SK-N-SH (cell line): ENCODE measurements around the gene COMMD8. TPM values are rescaled to one million over a fixed set of nuclear protein-coding genes. Genes with fewer than 3 reads are reported as not detected.
A peak's percentile ranks its signal among the peaks of the same experiment; 100 is the strongest.

Source experiments
- CTCF ChIA-PET: fragments of 300-600, 350-600 bp; formaldehyde crosslinking; extraction: SDS; loops from one replicate; lab custom pipeline; 2021; lab: Yijun Ruan, JAX
- POLR2A ChIA-PET: fragments of 350-600 bp; sonication (Branson Sonifier 250); formaldehyde crosslinking; extraction: SDS; loops from one replicate; lab custom pipeline; 2020; ENCODE audit warnings: antibody characterized with exemption, inconsistent platforms; lab: Yijun Ruan, JAX
- DNase-seq: peaks from one replicate; pipeline ENCODE4 v3.0.0; 2012
- H2AFZ ChIP-seq: fragments of 200-600 bp; sonication (generic); 2 replicates; pipeline ENCODE4 v1.8.1; 2016; ENCODE audit warnings: antibody characterized with exemption, mild to moderate bottlenecking, low read depth
- H3F3A ChIP-seq: fragments of 200-600 bp; sonication (generic); replicated peaks from 2 replicates; pipeline ENCODE3; 2016; ENCODE audit warnings: antibody characterized with exemption, mild to moderate bottlenecking; ENCODE audit not compliant: insufficient read depth
- H3K27ac ChIP-seq, 2 experiments: fragments of 200-500 bp in 1 of 2; fragments of 200-600 bp in 1 of 2; sonication (Bioruptor generic) in 1 of 2; sonication (generic), shearing (Covaris generic) in 1 of 2; 2 replicates each; pipeline versions ENCODE4 v1.5.1 to v1.6.1; 2014 to 2016; ENCODE audit warnings: low read depth in 2 of 2, inconsistent platforms in 1 of 2, low read length in 1 of 2, mild to moderate bottlenecking in 1 of 2, mixed read lengths in 1 of 2
- H3K27me3 ChIP-seq: fragments of 200-600 bp; sonication (generic), shearing (Covaris generic); 2 replicates; pipeline ENCODE4 v1.6.1; 2016; ENCODE audit warnings: mixed run types; ENCODE audit not compliant: insufficient read depth
- H3K36me3 ChIP-seq, 2 experiments: fragments of 200-500 bp in 1 of 2; fragments of 200-600 bp in 1 of 2; sonication (Bioruptor generic) in 1 of 2; sonication (generic) in 1 of 2; replicated peaks in 1 of 2; 2 replicates each; pipeline versions ENCODE3 to v1.5.1; 2014 to 2016; ENCODE audit warnings: low read length in 1 of 2, mild to moderate bottlenecking in 1 of 2; ENCODE audit not compliant: insufficient read depth in 2 of 2, control insufficient read depth in 1 of 2
- H3K4me1 ChIP-seq, 2 experiments: fragments of 200-500 bp in 1 of 2; fragments of 200-600 bp in 1 of 2; sonication (Bioruptor generic) in 1 of 2; sonication (generic), shearing (Covaris generic) in 1 of 2; 2 replicates each; pipeline versions ENCODE4 v1.5.1 to v1.6.1; 2014 to 2016; ENCODE audit warnings: low read depth in 1 of 2, low read length in 1 of 2, mixed run types in 1 of 2; ENCODE audit not compliant: insufficient read depth in 2 of 2, control insufficient read depth in 1 of 2
- H3K4me2 ChIP-seq: fragments of 200-600 bp; sonication (generic), shearing (Covaris generic); 2 replicates; pipeline ENCODE4 v1.6.1; 2017; ENCODE audit warnings: mixed run types
- H3K4me3 ChIP-seq, 2 experiments: fragments of 200-500 bp in 1 of 2; fragments of 200-600 bp in 1 of 2; sonication (Bioruptor generic) in 1 of 2; sonication (generic), shearing (Covaris generic) in 1 of 2; 2 replicates each; pipeline versions ENCODE4 v1.5.1 to v1.8.1; 2014 to 2016; ENCODE audit warnings: low read depth in 2 of 2, inconsistent platforms in 1 of 2, low read length in 1 of 2, mild to moderate bottlenecking in 1 of 2, mixed read lengths in 1 of 2, moderate library complexity in 1 of 2
- H3K79me2 ChIP-seq: fragments of 200-600 bp; sonication (generic); 2 replicates; pipeline ENCODE4 v1.8.1; 2017; ENCODE audit warnings: mild to moderate bottlenecking; ENCODE audit not compliant: insufficient read depth
- H3K9ac ChIP-seq: fragments of 200-600 bp; sonication (generic); 2 replicates; pipeline ENCODE4 v1.6.1; 2017; ENCODE audit warnings: mixed run types
- H3K9me2 ChIP-seq: fragments of 200-600 bp; sonication (generic); 2 replicates; pipeline ENCODE4 v1.6.1; 2017; ENCODE audit warnings: mixed run types
- H3K9me3 ChIP-seq: fragments of 200-600 bp; sonication (generic); 2 replicates; pipeline ENCODE4 v1.6.1; 2017; ENCODE audit warnings: mixed run types, mild to moderate bottlenecking, moderate library complexity
- H4K20me1 ChIP-seq: fragments of 200-600 bp; sonication (generic); 2 replicates; pipeline ENCODE4 v1.6.1; 2017; ENCODE audit warnings: mild to moderate bottlenecking, mixed run types; ENCODE audit not compliant: insufficient read depth
- CHD2 ChIP-seq: fragments of 150-350 bp; IDR thresholded peaks from 2 replicates; pipeline ENCODE4 v1.6.1; 2018; ENCODE audit warnings: low read length; ENCODE audit not compliant: partially characterized antibody
- ELF1 ChIP-seq: IDR thresholded peaks from 2 replicates; pipeline ENCODE4 v1.4.0; 2012
- EZH2phosphoT487 ChIP-seq: fragments of 200-600 bp; sonication (generic); IDR thresholded peaks from 2 replicates; pipeline ENCODE4 v1.6.1; 2017; ENCODE audit warnings: low read depth, mixed run types, mild to moderate bottlenecking, antibody characterized with exemption, moderate library complexity, borderline replicate concordance
- GATA2 ChIP-seq: sonication (generic); formaldehyde crosslinking; IDR thresholded peaks from 2 replicates; pipeline ENCODE4 v1.5.0; 2020; ENCODE audit warnings: mild to moderate bottlenecking, missing genetic modification reagents
- MXI1 ChIP-seq: IDR thresholded peaks from 2 replicates; pipeline ENCODE4 v1.6.1; 2012; ENCODE audit warnings: mild to moderate bottlenecking, low read depth, low read length, improper control_type of control experiment
- POLR2AphosphoS5 ChIP-seq: IDR thresholded peaks from 2 replicates; pipeline ENCODE4 v1.6.1; 2012; ENCODE audit warnings: low read depth, low read length
- RCOR1 ChIP-seq: fragments of 150-350 bp; IDR thresholded peaks from 2 replicates; pipeline ENCODE4 v1.6.1; 2017; ENCODE audit warnings: antibody characterized with exemption, low read length
- REST ChIP-seq: IDR thresholded peaks from 2 replicates; pipeline ENCODE4 v1.6.1; 2012; ENCODE audit warnings: mild to moderate bottlenecking, low read depth, low read length, moderate library complexity
- RXRA ChIP-seq: IDR thresholded peaks from 2 replicates; pipeline ENCODE4 v1.4.0; 2012; ENCODE audit warnings: low read depth, mild to moderate bottlenecking, borderline replicate concordance
- TAF1 ChIP-seq: IDR thresholded peaks from 2 replicates; pipeline ENCODE4 v1.6.1; 2012; ENCODE audit warnings: low read depth, mild to moderate bottlenecking, low read length, moderate library complexity, borderline replicate concordance
- TEAD4 ChIP-seq: IDR thresholded peaks from 2 replicates; pipeline ENCODE4 v1.4.0; 2012; ENCODE audit warnings: mild to moderate bottlenecking, borderline replicate concordance; ENCODE audit not compliant: insufficient read depth
- WGBS: methylation state at CpG from one replicate; pipeline ENCODE4 v1.1.6; 2017; ENCODE audit warnings: low lambda C conversion rate; 5-methylcytosine and 5-hydroxymethylcytosine counted together
- polyA plus RNA-seq, 3 experiments: library from polyadenylated mRNA; depleted of rRNA; stranded (reverse); fragments of >200 nt; gene quantifications; 2 replicates each; pipeline ENCODE4 v1.2.3, GENCODE V29; 2012
- TF ChIP-seq, protein P1 (sequence below): IDR thresholded peaks from 2 replicates; pipeline ENCODE4; 2012
- TF ChIP-seq, protein P2 (sequence below): fragments of 150-350 bp; IDR thresholded peaks from 2 replicates; pipeline ENCODE4 v1.6.1; 2017; ENCODE audit warnings: antibody characterized with exemption, low read length, low read depth, borderline replicate concordance

Gene COMMD8
- polyA plus RNA-seq, 1 of the 3 experiments (the other 2 are of a cell fraction), result 7.0 TPM

DNA sequence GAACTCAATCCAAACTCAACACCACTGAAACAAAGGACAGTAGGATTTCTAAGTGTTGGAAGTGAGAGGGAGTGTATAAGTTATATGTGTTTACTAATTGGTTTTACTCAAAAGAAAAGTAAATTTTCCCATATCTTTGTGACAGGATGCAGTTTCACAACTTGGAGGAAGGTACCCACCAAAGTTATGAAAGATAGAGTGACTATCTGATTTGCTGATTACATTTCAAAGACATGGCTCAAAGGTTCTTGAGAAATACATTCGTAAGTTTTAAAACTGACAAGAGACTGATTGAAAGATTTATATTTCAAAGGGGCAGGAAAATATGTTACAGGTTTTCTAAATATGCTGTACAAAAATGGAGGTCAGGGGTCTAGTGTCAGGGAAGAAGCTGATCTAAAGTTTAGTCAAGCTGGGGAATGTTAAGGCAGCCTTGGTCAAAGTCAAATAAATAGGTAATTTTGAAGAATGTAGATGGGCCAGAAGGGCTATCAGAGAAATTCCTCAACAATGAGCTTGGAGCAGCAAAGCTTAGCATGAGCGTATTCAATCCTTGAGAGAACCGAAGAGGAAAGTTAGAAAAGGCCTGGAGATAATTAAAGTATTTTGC is 9.7 kb upstream of the COMMD8 start (continued):
- TF ChIP-seq REST, result no peak
- no peak for TF ChIP-seq MXI1
- TF ChIP-seq RXRA, result no peak
- TF ChIP-seq, protein P1, sequence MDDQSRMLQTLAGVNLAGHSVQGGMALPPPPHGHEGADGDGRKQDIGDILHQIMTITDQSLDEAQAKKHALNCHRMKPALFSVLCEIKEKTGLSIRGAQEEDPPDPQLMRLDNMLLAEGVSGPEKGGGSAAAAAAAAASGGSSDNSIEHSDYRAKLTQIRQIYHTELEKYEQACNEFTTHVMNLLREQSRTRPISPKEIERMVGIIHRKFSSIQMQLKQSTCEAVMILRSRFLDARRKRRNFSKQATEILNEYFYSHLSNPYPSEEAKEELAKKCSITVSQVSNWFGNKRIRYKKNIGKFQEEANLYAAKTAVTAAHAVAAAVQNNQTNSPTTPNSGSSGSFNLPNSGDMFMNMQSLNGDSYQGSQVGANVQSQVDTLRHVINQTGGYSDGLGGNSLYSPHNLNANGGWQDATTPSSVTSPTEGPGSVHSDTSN, result no peak
- no peak for TF ChIP-seq RCOR1

DNA sequence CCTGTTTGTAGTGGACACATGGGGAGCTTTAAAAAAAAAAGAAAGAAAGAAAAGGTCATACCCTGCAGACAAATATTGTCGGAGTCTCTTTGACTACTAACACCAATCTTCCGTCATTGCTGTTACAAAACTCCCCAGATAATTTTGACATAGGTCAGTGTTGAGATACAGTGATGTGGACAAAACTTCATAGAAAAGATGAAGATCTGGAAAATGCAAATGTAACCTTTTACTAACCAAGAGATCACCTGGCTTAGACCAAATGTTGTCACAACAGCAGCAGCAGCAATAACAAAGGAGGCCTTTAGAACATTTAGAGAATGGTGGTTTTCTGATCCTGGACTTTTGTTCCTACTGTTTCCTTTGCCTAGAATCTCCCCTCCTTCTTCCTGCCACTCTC is 8.1 kb upstream of the COMMD8 start:
- Histone ChIP-seq H3K9me3 (no peaks in the 10 kb centered on the region), H3K9me2 (no peaks in the 10 kb centered on the region), H3K9ac (no peak overlapping the region), H4K20me1 (no peaks in the 10 kb centered on the region), H3K27ac (no peak overlapping the region), H3K4me1 (peaks cover 0 to 19% of the 10 kb centered on the region in 2 experiments; a peak in 2 of 4 replicates), H2AFZ (0 out of 2 replicates have a peak overlapping the region, but pooled peaks have one; percentile 2), H3K4me2 (no peak overlapping the region), H3K4me3 (no peak overlapping the region), H3K36me3 (no peaks in the 10 kb centered on the region), H3K27me3 (no peaks in the 10 kb centered on the region), H3K79me2 (no peaks in the 10 kb centered on the region), H3F3A (peaks cover 4% of the 10 kb centered on the region)
- ChIA-PET POLR2A (no interaction called here), CTCF (interaction anchor here (0.6 to 1.7 kb wide), 4 partner anchors 9 to 39 kb away, joined by 3 to 5 read pairs (median 4); no protein-coding TSS in a partner anchor)
- DNase-seq, result no peak
- TF ChIP-seq GATA2 (CRISPR knock-in tag) (no peak), RXRA (no peak), TEAD4 (no peak), CHD2 (no peak), TAF1 (no peak), EZH2phosphoT487 (no peak), POLR2AphosphoS5 (no peak), ELF1 (no peak)
- TF ChIP-seq, protein P2, sequence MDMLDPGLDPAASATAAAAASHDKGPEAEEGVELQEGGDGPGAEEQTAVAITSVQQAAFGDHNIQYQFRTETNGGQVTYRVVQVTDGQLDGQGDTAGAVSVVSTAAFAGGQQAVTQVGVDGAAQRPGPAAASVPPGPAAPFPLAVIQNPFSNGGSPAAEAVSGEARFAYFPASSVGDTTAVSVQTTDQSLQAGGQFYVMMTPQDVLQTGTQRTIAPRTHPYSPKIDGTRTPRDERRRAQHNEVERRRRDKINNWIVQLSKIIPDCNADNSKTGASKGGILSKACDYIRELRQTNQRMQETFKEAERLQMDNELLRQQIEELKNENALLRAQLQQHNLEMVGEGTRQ, result no peak
- 88% methylated on average over 2 of the region's 2 CpGs for WGBS
